H9 (cell line): ENCODE measurements around the gene ORMDL2. TPM values are rescaled to one million over a fixed set of nuclear protein-coding genes. Genes with fewer than 3 reads are reported as not detected.
A peak's percentile ranks its signal among the peaks of the same experiment; 100 is the strongest.

ENCODE experiments used
- DNase-seq: peaks from one replicate; pipeline ENCODE4 v3.0.0-alpha.2; 2017
- H2AFZ ChIP-seq: one replicate; pipeline ENCODE4 v1.6.1; 2013; ENCODE audit warnings: mild to moderate bottlenecking, low read length, control low read depth, moderate library complexity
- H2AK5ac ChIP-seq: 2 replicates; pipeline ENCODE4 v1.6.1; 2013; ENCODE audit warnings: low read length, control low read depth, mixed read lengths; ENCODE audit not compliant: insufficient read length
- H2BK120ac ChIP-seq: one replicate; pipeline ENCODE4 v1.6.1; 2013; ENCODE audit warnings: low read depth, mild to moderate bottlenecking, low read length, control low read depth, inconsistent platforms; ENCODE audit not compliant: poor library complexity, severe bottlenecking
- H2BK12ac ChIP-seq: 2 replicates; pipeline ENCODE4 v1.6.1; 2013; ENCODE audit warnings: low read length, control low read depth, mixed read lengths, low read depth; ENCODE audit not compliant: insufficient read length
- H2BK15ac ChIP-seq: 2 replicates; pipeline ENCODE4 v1.6.1; 2013; ENCODE audit warnings: low read depth, low read length, control low read depth
- H2BK20ac ChIP-seq: one replicate; pipeline ENCODE4 v1.6.1; 2013; ENCODE audit warnings: low read depth, mild to moderate bottlenecking, low read length, control low read depth, inconsistent platforms; ENCODE audit not compliant: poor library complexity, severe bottlenecking
- H2BK5ac ChIP-seq: 2 replicates; pipeline ENCODE4 v1.6.1; 2013; ENCODE audit warnings: low read length, control low read depth, mixed read lengths; ENCODE audit not compliant: insufficient read length
- H3K14ac ChIP-seq: 2 replicates; pipeline ENCODE4 v1.6.1; 2013; ENCODE audit warnings: low read length, control low read depth; ENCODE audit not compliant: insufficient read depth
- H3K18ac ChIP-seq: 2 replicates; pipeline ENCODE4 v1.6.1; 2013; ENCODE audit warnings: low read depth, mild to moderate bottlenecking, mixed read lengths, low read length, control low read depth; ENCODE audit not compliant: insufficient read length
- H3K23ac ChIP-seq: 2 replicates; pipeline ENCODE4 v1.6.1; 2013; ENCODE audit warnings: low read length, control low read depth, mixed read lengths, low read depth; ENCODE audit not compliant: insufficient read length
- H3K23me2 ChIP-seq: 2 replicates; pipeline ENCODE4 v1.6.1; 2013; ENCODE audit warnings: low read depth, mild to moderate bottlenecking, mixed read lengths, low read length, control low read depth; ENCODE audit not compliant: insufficient read length, poor library complexity, severe bottlenecking
- H3K27ac ChIP-seq: 2 replicates; pipeline ENCODE4 v1.5.1; 2013; ENCODE audit warnings: low read length, control low read depth, mixed read lengths, low read depth; ENCODE audit not compliant: insufficient read length
- H3K27me3 ChIP-seq: 2 replicates; pipeline ENCODE4 v1.6.1; 2013; ENCODE audit warnings: low read length, control low read depth, inconsistent platforms; ENCODE audit not compliant: insufficient read depth
- H3K4ac ChIP-seq: 2 replicates; pipeline ENCODE4 v1.6.1; 2013; ENCODE audit warnings: low read depth, mild to moderate bottlenecking, control low read depth, inconsistent platforms, low read length, moderate library complexity
- H3K4me1 ChIP-seq: 2 replicates; pipeline ENCODE4 v1.6.1; 2013; ENCODE audit warnings: low read length, control low read depth, inconsistent platforms; ENCODE audit not compliant: insufficient read depth
- H3K4me2 ChIP-seq: 2 replicates; pipeline ENCODE4 v1.6.1; 2013; ENCODE audit warnings: low read length, control low read depth, mixed read lengths; ENCODE audit not compliant: insufficient read length, insufficient read depth
- H3K56ac ChIP-seq: 2 replicates; pipeline ENCODE4 v1.6.1; 2013; ENCODE audit warnings: low read depth, mild to moderate bottlenecking, mixed read lengths, low read length, control low read depth; ENCODE audit not compliant: insufficient read length
- H3K79me1 ChIP-seq: 2 replicates; pipeline ENCODE4 v1.6.1; 2013; ENCODE audit warnings: low read depth, mild to moderate bottlenecking, moderate library complexity, low read length, control low read depth, inconsistent platforms; ENCODE audit not compliant: insufficient read depth, poor library complexity, severe bottlenecking
- H3K79me2 ChIP-seq: 2 replicates; pipeline ENCODE4 v1.6.1; 2013; ENCODE audit warnings: low read length, control low read depth, inconsistent platforms; ENCODE audit not compliant: insufficient read depth
- H3K9ac ChIP-seq: 2 replicates; pipeline ENCODE4 v1.6.1; 2013; ENCODE audit warnings: low read length, control low read depth, mixed read lengths; ENCODE audit not compliant: insufficient read length; ENCODE audit errors: extremely low read depth
- H3K9me3 ChIP-seq: one replicate; pipeline ENCODE4 v1.6.1; 2013; ENCODE audit warnings: low read depth, low read length, inconsistent platforms; ENCODE audit not compliant: control insufficient read depth
- H3T11ph ChIP-seq: one replicate; pipeline ENCODE4 v1.6.1; 2013; ENCODE audit warnings: mild to moderate bottlenecking, low read length, control low read depth, inconsistent platforms
- H4K20me1 ChIP-seq: one replicate; pipeline ENCODE4 v1.6.1; 2013; ENCODE audit not compliant: control insufficient read depth, insufficient read length, insufficient read depth
- H4K5ac ChIP-seq: 2 replicates; pipeline ENCODE4 v1.6.1; 2013; ENCODE audit warnings: low read depth, mild to moderate bottlenecking, mixed read lengths, low read length, control low read depth; ENCODE audit not compliant: insufficient read length
- H4K8ac ChIP-seq: replicated peaks from 2 replicates; pipeline ENCODE4 v1.6.1; 2013; ENCODE audit warnings: low read length, control low read depth, mixed read lengths, low read depth; ENCODE audit not compliant: insufficient read length
- H4K91ac ChIP-seq: 2 replicates; pipeline ENCODE4 v1.6.1; 2013; ENCODE audit warnings: low read depth, mild to moderate bottlenecking, moderate library complexity, mixed read lengths, low read length, control low read depth; ENCODE audit not compliant: insufficient read length
- H3K27ac Mint-ChIP-seq, 3 experiments: 2 replicates in 2 of 3; 3 replicates in 1 of 3; pipeline ENCODE4 v1.8.0; 2020 to 2021; ENCODE audit warnings: mixed read lengths in 3 of 3, mild to moderate bottlenecking in 1 of 3, moderate library complexity in 1 of 3
- H3K27me3 Mint-ChIP-seq: 2 replicates; pipeline ENCODE4 v1.8.0; 2021; ENCODE audit warnings: low read depth, mild to moderate bottlenecking, moderate library complexity, mixed read lengths
- H3K36me3 Mint-ChIP-seq, 3 experiments: 2 replicates in 2 of 3; 3 replicates in 1 of 3; pipeline ENCODE4 v1.8.0; 2020 to 2021; ENCODE audit warnings: low read depth in 3 of 3, mixed read lengths in 3 of 3; ENCODE audit not compliant: insufficient read depth in 1 of 3
- H3K4me1 Mint-ChIP-seq, 2 experiments: 2 replicates each; pipeline ENCODE4 v1.8.0; 2020; ENCODE audit warnings: mixed read lengths in 2 of 2
- H3K4me3 Mint-ChIP-seq, 2 experiments: 2 replicates in 1 of 2; 3 replicates in 1 of 2; pipeline ENCODE4 v1.8.0; 2020 to 2021; ENCODE audit warnings: mild to moderate bottlenecking in 2 of 2, mixed read lengths in 2 of 2, moderate library complexity in 1 of 2
- H3K9me3 Mint-ChIP-seq, 2 experiments: 2 replicates in 1 of 2; 3 replicates in 1 of 2; pipeline ENCODE4 v1.8.0; 2020; ENCODE audit warnings: mild to moderate bottlenecking in 2 of 2, mixed read lengths in 2 of 2, moderate library complexity in 1 of 2
- WGBS: extraction: QIAGEN DNeasy Blood & Tissue Kit; methylation state at CpG from one replicate; pipeline ENCODE4 v1.1.7; 2013; ENCODE audit warnings: missing lambda C conversion rate, low lambda C conversion rate, mixed read lengths; ENCODE audit not compliant: insufficient read length; ENCODE audit errors: extremely low coverage; 5-methylcytosine and 5-hydroxymethylcytosine counted together
- total RNA-seq: library from RNA; stranded (reverse); gene quantifications from 2 replicates; pipeline ENCODE4 v1.2.1, GENCODE V29; 2021
- TF ChIP-seq, protein P1 (sequence below): fragments of 200-600 bp; sonication (generic); conservative IDR thresholded peaks from 3 replicates; pipeline ENCODE4 v1.8.0; 2021; ENCODE audit warnings: antibody characterized with exemption, mild to moderate bottlenecking

Gene ORMDL2
- total RNA-seq, 1 experiment from 2014 or later, result 51.3 TPM

DNA sequence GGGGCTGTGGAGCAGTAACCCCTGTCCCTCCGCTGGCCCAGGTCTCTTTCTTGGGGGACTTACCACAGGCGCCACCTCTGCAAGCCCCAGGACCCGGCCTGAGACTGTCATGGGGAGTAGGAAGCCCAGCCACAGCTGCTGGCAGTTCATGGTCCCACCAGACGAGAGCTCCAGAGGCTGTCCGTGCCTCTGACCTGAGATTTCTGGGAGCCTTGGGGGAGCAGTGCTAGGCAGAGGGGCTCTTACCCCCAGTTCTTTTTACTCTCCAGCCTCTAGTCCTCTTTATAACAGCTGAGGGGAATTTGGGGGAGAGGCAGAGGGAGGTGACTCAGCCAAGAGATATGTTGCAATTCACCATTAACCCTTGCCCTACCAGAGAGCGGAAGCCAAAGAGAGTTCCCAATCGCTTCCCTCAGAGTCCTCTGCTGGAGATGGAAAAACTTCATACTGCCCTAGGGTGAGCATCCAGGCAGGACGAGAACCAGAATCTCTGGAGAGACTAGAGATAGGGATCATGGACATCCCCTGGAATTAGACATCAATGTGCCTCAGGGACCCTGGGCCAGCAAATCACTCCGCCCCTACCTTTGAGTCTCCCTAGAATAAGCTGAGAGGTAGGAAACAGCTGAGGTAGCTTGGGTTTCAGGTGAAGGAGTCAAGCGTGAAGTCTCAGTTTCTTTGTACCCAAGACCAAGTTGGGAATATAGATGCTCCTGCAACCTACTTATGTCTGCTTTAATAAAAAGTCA lies 25.0 kb downstream of the ORMDL2 start, which contains the start of gene MMP19:
TSS of gene MMP19 (minus strand) at position 256 of the 749 bp plus-strand sequence. CDS start at position 150, 106 bp downstream.
- no peak within 1 kb of the TSS for H3K14ac ChIP-seq
- no peaks in the 10 kb centered on the region for H3K9me3 ChIP-seq
- no CpG with 5 or more reads among the region's 10 CpGs for WGBS
- H4K20me1 ChIP-seq, result peaks cover 3% of the 10 kb centered on the region
- no peaks in the 10 kb centered on the region for H3K79me1 ChIP-seq
- peak; percentile 73 for DNase-seq
- no peak within 1 kb of the TSS for H2BK12ac ChIP-seq
- no peak within 1 kb of the TSS for H3K9ac ChIP-seq
- H3K79me2 ChIP-seq, result no peaks in the 10 kb centered on the region
- TF ChIP-seq, protein P1, sequence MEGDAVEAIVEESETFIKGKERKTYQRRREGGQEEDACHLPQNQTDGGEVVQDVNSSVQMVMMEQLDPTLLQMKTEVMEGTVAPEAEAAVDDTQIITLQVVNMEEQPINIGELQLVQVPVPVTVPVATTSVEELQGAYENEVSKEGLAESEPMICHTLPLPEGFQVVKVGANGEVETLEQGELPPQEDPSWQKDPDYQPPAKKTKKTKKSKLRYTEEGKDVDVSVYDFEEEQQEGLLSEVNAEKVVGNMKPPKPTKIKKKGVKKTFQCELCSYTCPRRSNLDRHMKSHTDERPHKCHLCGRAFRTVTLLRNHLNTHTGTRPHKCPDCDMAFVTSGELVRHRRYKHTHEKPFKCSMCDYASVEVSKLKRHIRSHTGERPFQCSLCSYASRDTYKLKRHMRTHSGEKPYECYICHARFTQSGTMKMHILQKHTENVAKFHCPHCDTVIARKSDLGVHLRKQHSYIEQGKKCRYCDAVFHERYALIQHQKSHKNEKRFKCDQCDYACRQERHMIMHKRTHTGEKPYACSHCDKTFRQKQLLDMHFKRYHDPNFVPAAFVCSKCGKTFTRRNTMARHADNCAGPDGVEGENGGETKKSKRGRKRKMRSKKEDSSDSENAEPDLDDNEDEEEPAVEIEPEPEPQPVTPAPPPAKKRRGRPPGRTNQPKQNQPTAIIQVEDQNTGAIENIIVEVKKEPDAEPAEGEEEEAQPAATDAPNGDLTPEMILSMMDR, result no peak
- H3K23ac ChIP-seq, result no peak within 1 kb of the TSS
- Mint-ChIP-seq H3K27me3 (0 out of 2 replicates have a peak, but pooled peaks cover 2% of the 10 kb centered on the region), H3K4me1 (peaks cover 25 to 29% of the 10 kb centered on the region in 2 experiments), H3K4me3 (peak within 1 kb of the TSS; percentile 31 to 35; a peak in 3 of 5 replicates), H3K36me3 (no peaks in the 10 kb centered on the region), H3K9me3 (no peaks in the 10 kb centered on the region), H3K27ac (peak within 1 kb of the TSS; percentile 14 to 85 (median 80); a peak in 4 of 7 replicates)
- H3K4me2 ChIP-seq, result peak within 1 kb of the TSS; percentile 15
- H4K5ac ChIP-seq, result no peak within 1 kb of the TSS
- H2AK5ac ChIP-seq, result no peak within 1 kb of the TSS
- H3K27ac ChIP-seq, result no peak within 1 kb of the TSS
- H3K23me2 ChIP-seq, result no peaks in the 10 kb centered on the region
- no peak within 1 kb of the TSS for H3K4ac ChIP-seq
- no peak within 1 kb of the TSS for H2BK120ac ChIP-seq
- no peak within 1 kb of the TSS for H3K18ac ChIP-seq
- H2BK15ac ChIP-seq, result no peak within 1 kb of the TSS
- H3K27me3 ChIP-seq, result no peaks in the 10 kb centered on the region
- no peak within 1 kb of the TSS for H2AFZ ChIP-seq
- no peak within 1 kb of the TSS for H3T11ph ChIP-seq
- H4K8ac ChIP-seq, result no peak within 1 kb of the TSS
- H4K91ac ChIP-seq, result no peak within 1 kb of the TSS
- H3K56ac ChIP-seq, result no peak within 1 kb of the TSS
- H3K4me1 ChIP-seq, result no peaks in the 10 kb centered on the region; the same call in 1 of the 2 replicates
- H2BK20ac ChIP-seq, result no peak within 1 kb of the TSS
- H2BK5ac ChIP-seq, result no peak within 1 kb of the TSS
